Activated gamma-delta T cell treated with Interleukin-2 at 50 U/mL for 16 hours (primary cell): ENCODE data around the gene NFKBIL1.
"Not testable (repeated sequence)": the region's sequence is repeated elsewhere in the genome, so short reads cannot be mapped to it uniquely, and the experiment has no call there.

ENCODE experiments used
- DNase-seq: peaks from one replicate; pipeline ENCODE4 v3.0.0-alpha.2; 2020

Gene NFKBIL1

GRCh38 chr6:31546958-31547726, at the start of gene NFKBIL1:
NFKBIL1 (plus strand) TSS chr6:31547608; CDS start chr6:31547695, 87 bp downstream.
- DNase-seq = peak; percentile 87

- DNase-seq = no peak
These were observed 48.7 kb upstream of the NFKBIL1 start for GRCh38 chr6:31498748-31499147.

- not testable (repeated sequence) for DNase-seq
These were observed 47.8 kb upstream of the NFKBIL1 start for GRCh38 chr6:31499648-31500047.

GRCh38 chr6:31502586-31502985, 44.8 kb upstream of the NFKBIL1 start:
- no peak for DNase-seq

GRCh38 chr6:31509036-31509435, 38.4 kb upstream of the NFKBIL1 start:
- DNase-seq = not testable (repeated sequence)

GRCh38 chr6:31510007-31510406, 37.4 kb upstream of the NFKBIL1 start:
- DNase-seq = no peak

- DNase-seq = no peak
These were observed 33.8 kb upstream of the NFKBIL1 start for GRCh38 chr6:31513456-31514165.

- DNase-seq = no peak
These were observed 25.6 kb upstream of the NFKBIL1 start for GRCh38 chr6:31521835-31522234.

- DNase-seq = no peak
These were observed 21.9 kb upstream of the NFKBIL1 start for GRCh38 chr6:31525553-31525931.

GRCh38 chr6:31525932-31526591, 21.3 kb upstream of the NFKBIL1 start:
- DNase-seq = no peak

- no peak for DNase-seq
These were observed 19.1 kb upstream of the NFKBIL1 start for GRCh38 chr6:31528307-31528777.

GRCh38 chr6:31528821-31529328, 18.5 kb upstream of the NFKBIL1 start, which contains the start of gene MCCD1:
MCCD1 (plus strand) TSS chr6:31528962; CDS start chr6:31529015, 53 bp downstream.
- DNase-seq = no peak

GRCh38 chr6:31529329-31530150, 17.9 kb upstream of the NFKBIL1 start:
- no peak for DNase-seq

- DNase-seq = no peak
These were observed 16.7 kb upstream of the NFKBIL1 start for GRCh38 chr6:31530659-31531058.

GRCh38 chr6:31531162-31531561, 16.2 kb upstream of the NFKBIL1 start:
- DNase-seq = no peak

- no peak for DNase-seq
These were observed 15.4 kb upstream of the NFKBIL1 start for GRCh38 chr6:31531771-31532643.

- no peak for DNase-seq
These were observed 14.6 kb upstream of the NFKBIL1 start for GRCh38 chr6:31532644-31533454.

- DNase-seq = no peak
These were observed 14.0 kb upstream of the NFKBIL1 start for GRCh38 chr6:31533455-31533841.

GRCh38 chr6:31534011-31534410, 13.4 kb upstream of the NFKBIL1 start:
- no peak for DNase-seq

- no peak for DNase-seq
These were observed 12.8 kb upstream of the NFKBIL1 start for GRCh38 chr6:31534521-31535040.
